HepG2 (cell line): Measurements from ENCODE around the gene APOM. TPM values are rescaled to one million over a fixed set of nuclear protein-coding genes. Genes with fewer than 3 reads are reported as not detected.

Source experiments
- AFF4 ChIP-seq: sonication (generic); formaldehyde crosslinking; IDR thresholded peaks from 2 replicates; pipeline ENCODE4 v1.4.0; 2020; ENCODE audit warnings: missing genetic modification reagents
- CBX1 ChIP-seq: IDR thresholded peaks from one replicate; pipeline ENCODE4 v1.6.1; 2016; ENCODE audit warnings: antibody characterized with exemption, low read depth
- CSRNP2 ChIP-seq: sonication (generic); formaldehyde crosslinking; conservative IDR thresholded peaks from 2 replicates; pipeline ENCODE4 v1.8.0; 2022; ENCODE audit warnings: low read depth, missing genetic modification reagents
- DNMT1 ChIP-seq: sonication (generic); formaldehyde crosslinking; IDR thresholded peaks from 2 replicates; pipeline ENCODE4 v1.5.1; 2020; ENCODE audit warnings: mild to moderate bottlenecking, missing genetic modification reagents
- ERF ChIP-seq: IDR thresholded peaks from 2 replicates; pipeline ENCODE4 v1.6.1; 2018; ENCODE audit warnings: missing biosample characterization, missing genetic modification reagents
- GTF2F1 ChIP-seq: fragments of 150-350 bp; IDR thresholded peaks from 2 replicates; pipeline ENCODE4 v1.6.1; 2014; ENCODE audit warnings: low read length
- MED13 ChIP-seq: sonication (generic); formaldehyde crosslinking; IDR thresholded peaks from 2 replicates; pipeline ENCODE4 v1.5.0; 2020; ENCODE audit warnings: missing genetic modification reagents
- NFIB ChIP-seq: sonication (generic); formaldehyde crosslinking; IDR thresholded peaks from 2 replicates; pipeline ENCODE4 v1.9.0; 2021; ENCODE audit warnings: missing genetic modification reagents, mild to moderate bottlenecking, borderline replicate concordance
- NR2F1 ChIP-seq, 2 experiments: fragments of 450-650 bp in 1 of 2; formaldehyde crosslinking in 1 of 2; IDR thresholded peaks; 2 replicates each; pipeline versions ENCODE4 v1.5.0 to v1.6.1; 2016 to 2020; ENCODE audit warnings: mild to moderate bottlenecking in 1 of 2, missing compliant biosample characterization in 1 of 2, missing genetic modification reagents in 1 of 2, moderate library complexity in 1 of 2
- PATZ1 ChIP-seq: sonication (generic); formaldehyde crosslinking; IDR thresholded peaks from 2 replicates; pipeline ENCODE4 v1.4.0; 2020; ENCODE audit warnings: missing genetic modification reagents
- PAX8 ChIP-seq: sonication (generic); formaldehyde crosslinking; IDR thresholded peaks from 2 replicates; pipeline ENCODE4 v1.8.0; 2022; ENCODE audit warnings: mild to moderate bottlenecking, missing genetic modification reagents, borderline replicate concordance
- POGZ ChIP-seq: sonication (generic); formaldehyde crosslinking; IDR thresholded peaks from 2 replicates; pipeline ENCODE4 v1.4.0; 2020; ENCODE audit warnings: mild to moderate bottlenecking, missing genetic modification reagents
- STAG1 ChIP-seq: sonication (generic); formaldehyde crosslinking; IDR thresholded peaks from 2 replicates; pipeline ENCODE4 v1.4.0; 2020; ENCODE audit warnings: missing genetic modification reagents
- TBP ChIP-seq: sonication (generic); formaldehyde crosslinking; IDR thresholded peaks from 2 replicates; pipeline ENCODE4 v1.5.0; 2020; ENCODE audit warnings: missing genetic modification reagents
- WIZ ChIP-seq: sonication (generic); formaldehyde crosslinking; IDR thresholded peaks from 2 replicates; pipeline ENCODE4 v1.5.1; 2020; ENCODE audit warnings: mild to moderate bottlenecking, missing genetic modification reagents
- ZC3H4 ChIP-seq: sonication (generic); formaldehyde crosslinking; IDR thresholded peaks from 2 replicates; pipeline ENCODE4 v1.4.0; 2020; ENCODE audit warnings: missing genetic modification reagents, borderline replicate concordance
- ZFX ChIP-seq: sonication (generic); formaldehyde crosslinking; IDR thresholded peaks from 2 replicates; pipeline ENCODE4 v1.4.0; 2020; ENCODE audit warnings: mild to moderate bottlenecking, low read depth, missing genetic modification reagents, moderate library complexity
- ZMYM4 ChIP-seq: sonication (generic); formaldehyde crosslinking; IDR thresholded peaks from 2 replicates; pipeline ENCODE4 v1.8.1; 2023; ENCODE audit warnings: mild to moderate bottlenecking, missing genetic modification reagents
- ZNF205 ChIP-seq: IDR thresholded peaks from 2 replicates; pipeline ENCODE4 v1.6.1; 2018; ENCODE audit warnings: missing biosample characterization, missing genetic modification reagents
- ZNF292 ChIP-seq: sonication (generic); formaldehyde crosslinking; IDR thresholded peaks from 2 replicates; pipeline ENCODE4 v1.8.1; 2022; ENCODE audit warnings: mild to moderate bottlenecking, low read depth, missing genetic modification reagents, borderline replicate concordance
- ZNF382 ChIP-seq: sonication (generic); formaldehyde crosslinking; IDR thresholded peaks from 2 replicates; pipeline ENCODE4 v1.5.0; 2020; ENCODE audit warnings: missing genetic modification reagents, mild to moderate bottlenecking, borderline replicate concordance
- ZNF547 ChIP-seq: sonication (generic); formaldehyde crosslinking; IDR thresholded peaks from 2 replicates; pipeline ENCODE4 v1.5.1; 2020; ENCODE audit warnings: mild to moderate bottlenecking, missing genetic modification reagents
- polyA plus RNA-seq, 8 experiments: library from polyadenylated mRNA; depleted of rRNA in 3 of 8; stranded (reverse) in 7 of 8; unstranded in 1 of 8; fragments of >200 nt; fragmentation: Illumina TruSeq in 4 of 8; extraction: Trizol in 4 of 8; gene quantifications; 2 replicates each; pipeline versions ENCODE4 v1.2.1 to v1.2.3, GENCODE V29; 2011 to 2016; ENCODE audit warnings: low read depth in 4 of 8, missing spikeins in 1 of 8, mixed read lengths in 1 of 8; ENCODE audit not compliant: insufficient read depth in 1 of 8
- total RNA-seq, 5 experiments: library from RNA; depleted of rRNA; stranded (reverse); fragments of >200 nt; fragmentation: Illumina TruSeq; extraction: Trizol; gene quantifications; 2 replicates each; pipeline ENCODE4 v1.2.3, GENCODE V29; 2016; ENCODE audit warnings: low read depth in 1 of 5

Gene APOM
- total and polyA plus RNA-seq, 2 of the 13 experiments (the other 11 are each of a cell fraction or from before 2014, with no cell fraction given) = 98.2 to 1,140 TPM

- TF ChIP-seq ZFX (peak; percentile 83), TBP (CRISPR knock-in tag) (no peak), CBX1 (no peak), AFF4 (CRISPR knock-in tag) (no peak), ERF (CRISPR knock-in tag) (peak; percentile 68; the same call in 1 of the 2 replicates), ZNF205 (CRISPR knock-in tag) (0 out of 2 replicates have a peak, but pooled peaks have one; percentile 25), ZMYM4 (CRISPR knock-in tag) (no peak), WIZ (CRISPR knock-in tag) (no peak), ZNF382 (CRISPR knock-in tag) (no peak), STAG1 (CRISPR knock-in tag) (no peak), PATZ1 (peak; percentile 86), ZNF292 (CRISPR knock-in tag) (no peak), DNMT1 (CRISPR knock-in tag) (no peak; the same call in 1 of the 2 replicates), POGZ (CRISPR knock-in tag) (peak; percentile 16; the same call in 1 of the 2 replicates), GTF2F1 (no peak), ZC3H4 (no peak), NFIB (CRISPR knock-in tag) (no peak), MED13 (no peak), CSRNP2 (CRISPR knock-in tag) (no peak), NR2F1 (CRISPR knock-in tag; IDR thresholded peaks at IDR 0.05) (no peak), ZNF547 (CRISPR knock-in tag) (peak; percentile 57), PAX8 (CRISPR knock-in tag) (no peak; the same call in 1 of the 2 replicates)
These were observed 34.9 kb upstream of the APOM start, which contains the start of gene PRRC2A (continued) for GRCh38 chr6:31620586-31621319.
